Retinal pigment epithelial cell (primary cell): ENCODE measurements around the gene GOLGA8J.
"Not testable (repeated sequence)": the region's sequence is repeated elsewhere in the genome, so short reads cannot be mapped to it uniquely, and the experiment has no call there.

ENCODE experiments used
- DNase-seq: peaks from one replicate; pipeline ENCODE4 v3.0.0-alpha.2; 2010; ENCODE audit warnings: low read depth
- H3K4me3 ChIP-seq: 2 replicates; pipeline ENCODE4 v1.5.1; 2011; ENCODE audit warnings: mild to moderate bottlenecking, low read length, control low read depth, moderate library complexity
- CTCF ChIP-seq: conservative IDR thresholded peaks from 2 replicates; pipeline ENCODE4 v1.5.1; 2011; ENCODE audit warnings: low read depth, low read length, control low read depth, inconsistent platforms

Gene GOLGA8J

GRCh38 chr15:30082655-30083054 is at the start of gene GOLGA8J:
TSS of gene GOLGA8J (plus strand) at chr15:30082955. CDS start at chr15:30083053, 98 bp downstream.
- H3K4me3 ChIP-seq, DNase-seq: not testable (repeated sequence)

GRCh38 chr15:30033211-30033610 is 49.5 kb upstream of the GOLGA8J start:
- DNase-seq: no peak
- no peak for TF ChIP-seq CTCF

GRCh38 chr15:30033763-30034162 is 49.0 kb upstream of the GOLGA8J start:
- TF ChIP-seq CTCF: no peak
- H3K4me3 ChIP-seq: no peak overlapping the region
- DNase-seq: no peak

More at GRCh38 chr15:30033211-30033610, 49.5 kb upstream of the GOLGA8J start:
- no peak overlapping the region for H3K4me3 ChIP-seq

- no peak overlapping the region for H3K4me3 ChIP-seq
- TF ChIP-seq CTCF: no peak
- no peak for DNase-seq
Measured at GRCh38 chr15:30036036-30036703, 46.6 kb upstream of the GOLGA8J start.

GRCh38 chr15:30038667-30039523 is 43.9 kb upstream of the GOLGA8J start:
- DNase-seq: no peak
- TF ChIP-seq CTCF: no peak
- H3K4me3 ChIP-seq: no peak overlapping the region

GRCh38 chr15:30041868-30042267 is 40.9 kb upstream of the GOLGA8J start:
- DNase-seq: no peak
- no peak overlapping the region for H3K4me3 ChIP-seq
- no peak for TF ChIP-seq CTCF

- DNase-seq: no peak
- no peak for TF ChIP-seq CTCF
Measured at GRCh38 chr15:30042556-30042955, 40.2 kb upstream of the GOLGA8J start.

More at GRCh38 chr15:30042556-30042955, 40.2 kb upstream of the GOLGA8J start:
- H3K4me3 ChIP-seq: no peak overlapping the region
